Coronary artery (tissue), 2 donors: ENCODE measurements around the gene RELL1.

Experiments
- DNase-seq: peaks from one replicate; pipeline ENCODE4 v3.0.0-alpha.2; 2017; ENCODE audit warnings: low spot score
- H3K27ac ChIP-seq, 2 donors: fragments of 200-600 bp; sonication (generic); one replicate each; pipeline ENCODE4 v1.5.1; 2016 to 2019
- H3K4me3 ChIP-seq: fragments of 200-600 bp; sonication (generic); 2 replicates; pipeline ENCODE4 v1.5.1; 2016; ENCODE audit warnings: mild to moderate bottlenecking, moderate library complexity
- TF ChIP-seq, protein P1 (sequence below): fragments of 200-600 bp; sonication (generic); IDR thresholded peaks from one replicate; pipeline ENCODE4 v1.5.1; 2019; ENCODE audit warnings: antibody characterized with exemption

The RELL1 gene

DNA sequence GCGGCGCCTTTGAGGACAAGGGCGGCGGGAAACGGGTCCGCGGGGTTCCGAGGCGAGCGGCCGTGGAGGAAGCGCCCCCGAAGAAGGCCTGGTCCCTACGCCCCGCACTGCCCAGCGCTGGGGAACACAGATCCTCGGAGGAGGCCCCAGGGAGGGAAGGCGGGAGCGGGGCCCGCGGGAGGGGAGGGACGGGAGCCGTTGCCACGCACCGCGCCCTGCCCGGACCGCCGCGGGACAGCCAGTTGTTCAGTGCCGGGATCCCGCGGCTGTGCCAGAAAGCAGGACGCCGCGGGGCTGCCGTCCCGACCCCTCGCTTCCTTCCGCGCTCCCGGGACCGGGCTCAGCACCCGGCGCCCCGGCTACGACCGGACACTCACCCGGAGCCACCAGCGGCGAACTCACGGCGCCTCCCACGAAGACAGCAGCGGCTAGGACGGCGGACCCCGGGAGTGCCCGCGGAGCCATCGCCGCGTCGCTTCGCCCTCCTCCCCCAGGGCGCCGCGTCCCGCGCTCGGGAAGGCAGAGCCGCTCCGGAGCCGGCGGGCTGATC is 278 bp downstream of the RELL1 start:
- peak; percentile 87 for DNase-seq
- TF ChIP-seq, protein P1, sequence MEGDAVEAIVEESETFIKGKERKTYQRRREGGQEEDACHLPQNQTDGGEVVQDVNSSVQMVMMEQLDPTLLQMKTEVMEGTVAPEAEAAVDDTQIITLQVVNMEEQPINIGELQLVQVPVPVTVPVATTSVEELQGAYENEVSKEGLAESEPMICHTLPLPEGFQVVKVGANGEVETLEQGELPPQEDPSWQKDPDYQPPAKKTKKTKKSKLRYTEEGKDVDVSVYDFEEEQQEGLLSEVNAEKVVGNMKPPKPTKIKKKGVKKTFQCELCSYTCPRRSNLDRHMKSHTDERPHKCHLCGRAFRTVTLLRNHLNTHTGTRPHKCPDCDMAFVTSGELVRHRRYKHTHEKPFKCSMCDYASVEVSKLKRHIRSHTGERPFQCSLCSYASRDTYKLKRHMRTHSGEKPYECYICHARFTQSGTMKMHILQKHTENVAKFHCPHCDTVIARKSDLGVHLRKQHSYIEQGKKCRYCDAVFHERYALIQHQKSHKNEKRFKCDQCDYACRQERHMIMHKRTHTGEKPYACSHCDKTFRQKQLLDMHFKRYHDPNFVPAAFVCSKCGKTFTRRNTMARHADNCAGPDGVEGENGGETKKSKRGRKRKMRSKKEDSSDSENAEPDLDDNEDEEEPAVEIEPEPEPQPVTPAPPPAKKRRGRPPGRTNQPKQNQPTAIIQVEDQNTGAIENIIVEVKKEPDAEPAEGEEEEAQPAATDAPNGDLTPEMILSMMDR, result no peak
- Histone ChIP-seq H3K27ac (peak overlapping the region; percentile 98), H3K4me3 (peak overlapping the region; percentile 96)

DNA sequence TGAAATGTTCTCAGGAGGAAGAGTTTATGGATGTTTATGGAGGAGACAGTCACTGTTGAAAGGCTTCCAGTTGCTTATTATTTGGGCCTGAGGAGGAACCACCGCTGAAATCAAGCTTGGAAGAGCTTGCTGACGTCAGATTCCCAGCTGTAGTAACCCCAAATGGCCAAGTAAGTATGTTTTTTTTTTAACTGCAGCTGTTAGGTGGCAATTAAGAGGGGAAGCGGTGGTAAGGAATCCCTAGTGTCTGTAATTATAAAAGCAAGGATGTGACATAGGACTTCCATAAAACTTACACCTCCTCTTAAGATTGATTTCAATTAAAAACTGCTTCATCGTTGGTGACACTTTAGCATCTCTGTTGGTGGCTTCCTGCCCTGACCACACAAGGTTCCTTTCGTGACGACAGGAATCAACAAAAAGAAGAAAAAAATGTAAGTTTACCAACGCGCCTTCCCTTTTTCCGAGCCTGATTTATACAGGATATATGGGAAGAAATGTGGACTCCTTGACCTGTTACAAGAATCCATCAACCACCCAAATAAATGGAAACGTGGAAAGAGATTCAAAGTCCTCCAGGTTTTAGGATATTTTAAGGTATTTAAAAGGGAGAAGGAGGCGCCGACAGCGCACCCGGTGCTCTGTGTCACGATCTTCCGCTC is 884 bp downstream of the RELL1 start:
- H3K4me3 ChIP-seq, result peak overlapping the region; percentile 96
- TF ChIP-seq, protein P1, result no peak
- DNase-seq, result no peak
- peak overlapping the region; percentile 98 for H3K27ac ChIP-seq

DNA sequence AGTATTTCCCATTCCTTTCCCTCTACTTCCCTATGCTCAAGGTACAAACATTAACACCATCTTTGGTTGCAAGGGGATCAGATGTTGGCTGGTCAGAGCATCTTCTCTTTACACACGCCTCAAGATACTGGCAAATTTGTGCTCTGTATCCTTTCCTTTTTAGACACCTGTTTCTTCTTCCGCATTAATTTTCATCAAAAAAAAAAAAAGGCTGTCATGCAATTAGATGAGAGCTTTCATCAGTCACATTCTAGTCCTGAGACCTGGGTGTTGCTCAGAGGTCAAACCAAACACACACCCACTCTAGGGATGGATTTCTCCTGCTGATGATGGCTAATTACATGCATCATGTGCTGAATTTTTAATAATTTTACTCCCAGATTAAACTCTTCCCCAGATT is 2.0 kb downstream of the RELL1 start:
- TF ChIP-seq, protein P1, result no peak
- Histone ChIP-seq H3K4me3 (no peak overlapping the region), H3K27ac (no peak overlapping the region)
- no peak for DNase-seq

DNA sequence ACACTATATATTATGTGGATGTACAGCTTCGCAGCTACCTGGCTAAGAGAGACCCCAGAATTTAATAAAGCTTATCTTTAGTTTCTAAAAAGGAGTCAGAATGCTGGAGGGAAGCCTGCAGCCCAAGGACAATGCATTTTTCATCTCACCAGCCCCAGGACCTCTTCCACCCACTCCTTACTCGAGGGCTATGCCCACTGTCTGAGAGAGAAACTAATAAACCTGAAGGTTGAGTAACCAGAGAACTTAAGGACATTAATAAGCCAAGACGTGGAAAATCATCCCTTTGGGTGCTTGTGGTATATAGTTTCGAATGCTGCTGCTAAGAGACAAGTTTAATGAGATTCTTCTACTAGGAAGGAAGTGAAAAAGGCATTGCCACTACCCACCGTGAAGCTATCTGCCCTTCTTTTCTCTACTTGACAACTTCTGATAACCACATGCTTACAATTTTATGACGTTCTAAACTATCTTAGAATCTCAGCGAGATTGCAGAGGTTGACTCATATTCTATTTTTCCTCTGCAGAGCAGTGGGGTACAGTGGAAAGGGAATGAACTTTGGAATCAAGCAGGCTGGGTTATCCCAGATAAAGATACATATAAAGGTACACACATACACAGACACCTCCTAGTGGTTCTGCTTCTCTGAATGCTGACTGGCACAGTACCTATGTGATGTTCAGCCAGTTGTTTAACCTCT is 3.3 kb downstream of the RELL1 start:
- no peak for DNase-seq
- Histone ChIP-seq H3K27ac (no peak overlapping the region), H3K4me3 (no peak overlapping the region)
- TF ChIP-seq, protein P1, result no peak

DNA sequence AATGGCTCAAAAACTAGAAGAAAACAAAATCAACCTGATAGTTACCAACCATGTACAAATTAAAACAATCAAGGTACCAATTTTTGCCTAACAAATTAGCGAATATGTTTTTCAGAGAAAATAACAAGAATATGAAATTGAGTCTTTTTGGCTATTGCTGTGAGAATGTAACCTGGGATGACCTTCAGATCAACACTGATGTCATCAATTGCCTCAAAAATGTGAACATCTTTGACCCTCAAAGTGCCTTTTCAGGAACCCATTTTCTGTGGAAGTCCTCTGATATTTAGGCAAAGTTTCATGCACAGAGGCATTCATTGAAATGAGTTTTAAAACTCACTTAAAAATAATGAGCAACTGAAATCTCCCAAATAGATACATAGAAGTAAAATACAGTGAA is 6.1 kb downstream of the RELL1 start:
- DNase-seq, result no peak
- H3K27ac ChIP-seq, result no peak overlapping the region
- TF ChIP-seq, protein P1, result no peak
- no peak overlapping the region for H3K4me3 ChIP-seq

DNA sequence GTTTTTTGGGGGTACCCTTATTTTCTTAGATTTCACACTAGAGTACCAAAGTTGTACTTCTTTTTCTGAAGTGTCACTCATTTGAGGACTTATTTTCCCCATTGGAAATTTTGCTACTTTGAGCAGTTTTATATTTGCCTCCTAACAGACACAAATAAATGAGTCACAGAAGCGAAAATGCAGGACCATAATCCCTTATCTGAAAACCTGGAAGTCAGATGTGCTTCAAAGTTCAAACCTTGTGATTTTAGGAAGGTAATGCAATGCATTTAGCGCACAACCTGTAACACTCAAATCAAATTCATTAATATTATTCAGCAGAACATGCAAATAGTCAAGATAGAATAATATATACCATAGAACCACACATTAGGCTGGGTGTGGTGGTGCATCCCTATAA is 6.9 kb downstream of the RELL1 start:
- no peak overlapping the region for H3K27ac ChIP-seq
- no peak overlapping the region for H3K4me3 ChIP-seq
- TF ChIP-seq, protein P1, result no peak
- DNase-seq, result no peak

DNA sequence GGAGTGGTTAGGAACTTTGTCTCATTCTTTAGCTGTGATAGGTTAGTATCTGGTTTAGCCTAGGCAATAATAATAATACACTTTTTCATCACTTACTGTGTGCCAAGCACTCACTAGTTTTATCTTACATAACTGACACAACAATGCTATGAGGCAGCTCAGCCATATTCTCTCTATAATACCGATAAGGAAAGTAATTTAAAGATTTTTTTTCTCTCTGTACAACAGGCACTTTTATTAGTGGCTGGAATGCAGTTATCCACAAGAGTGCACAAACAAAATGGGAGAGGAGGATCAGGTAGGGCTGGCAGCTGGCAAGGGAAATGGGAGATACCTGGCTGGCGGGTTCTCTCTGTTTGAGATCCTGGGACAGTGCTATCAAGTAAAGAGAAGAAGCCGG is 7.6 kb downstream of the RELL1 start:
- TF ChIP-seq, protein P1, result no peak
- no peak for DNase-seq
- no peak overlapping the region for H3K4me3 ChIP-seq
- H3K27ac ChIP-seq, result no peak overlapping the region
